HFFc6 (cell line): Measurements from ENCODE around the gene NPL. TPM values are rescaled to one million over a fixed set of nuclear protein-coding genes. Genes with fewer than 3 reads are reported as not detected.

ENCODE experiments used
- DNase-seq: peaks from one replicate; pipeline ENCODE4 v3.0.0-alpha.2; 2018
- H3K27ac Mint-ChIP-seq: 2 replicates; pipeline ENCODE4 v1.8.0; 2020; ENCODE audit warnings: mild to moderate bottlenecking, mixed read lengths
- H3K27me3 Mint-ChIP-seq: 2 replicates; pipeline ENCODE4 v1.8.0; 2021; ENCODE audit warnings: mild to moderate bottlenecking, moderate library complexity, mixed read lengths; ENCODE audit not compliant: insufficient read depth
- H3K36me3 Mint-ChIP-seq: 2 replicates; pipeline ENCODE4 v1.8.0; 2021; ENCODE audit warnings: low read depth, mixed read lengths
- H3K4me1 Mint-ChIP-seq: 2 replicates; pipeline ENCODE4 v1.8.0; 2020; ENCODE audit warnings: low read depth, mixed read lengths
- H3K4me3 Mint-ChIP-seq: 2 replicates; pipeline ENCODE4 v1.8.0; 2020; ENCODE audit warnings: mild to moderate bottlenecking, moderate library complexity, mixed read lengths
- H3K9me3 Mint-ChIP-seq: 2 replicates; pipeline ENCODE4 v1.8.0; 2020; ENCODE audit warnings: mild to moderate bottlenecking, mixed read lengths
- CTCF ChIP-seq: fragments of 200-600 bp; sonication (generic); IDR thresholded peaks from 2 replicates; pipeline ENCODE4 v1.5.0; 2021; ENCODE audit warnings: antibody characterized with exemption, mild to moderate bottlenecking
- total RNA-seq, 6 experiments: library from RNA; stranded (reverse); fragmentation: NEBNext Ultra II Directional; extraction: Animal tissue kit (Norgen Biotek cat#: 25700); gene quantifications; 2 replicates in 1 of 6; 3 replicates in 5 of 6; pipeline ENCODE4 v1.2.3, GENCODE V29; 2021

Gene NPL
- total RNA-seq, 6 experiments from 2014 or later = 1.2 to 2.0 (median 1.5) TPM

GRCh38 chr1:182754543-182755314, 34.8 kb upstream of the NPL start:
- H3K27ac Mint-ChIP-seq = no peak overlapping the region
- no peaks in the 10 kb centered on the region for H3K36me3 Mint-ChIP-seq
- no peak for TF ChIP-seq CTCF
- H3K27me3 Mint-ChIP-seq = peaks cover 14% of the 10 kb centered on the region
- DNase-seq = no peak
- no peaks in the 10 kb centered on the region for H3K9me3 Mint-ChIP-seq
- peaks cover 14% of the 10 kb centered on the region; the same call in 1 of the 2 replicates for H3K4me1 Mint-ChIP-seq
- no peak overlapping the region for H3K4me3 Mint-ChIP-seq

- Mint-ChIP-seq H3K27ac (no peak overlapping the region), H3K9me3 (no peaks in the 10 kb centered on the region), H3K4me1 (peaks cover 14% of the 10 kb centered on the region; the same call in 1 of the 2 replicates), H3K27me3 (peaks cover 14% of the 10 kb centered on the region), H3K36me3 (no peaks in the 10 kb centered on the region), H3K4me3 (no peak overlapping the region)
- DNase-seq = no peak
- TF ChIP-seq CTCF = no peak
These were observed 33.9 kb upstream of the NPL start for GRCh38 chr1:182755632-182756031.

GRCh38 chr1:182756423-182756822, 33.1 kb upstream of the NPL start:
- TF ChIP-seq CTCF = no peak
- Mint-ChIP-seq H3K4me3 (no peak overlapping the region), H3K27me3 (peaks cover 14% of the 10 kb centered on the region), H3K9me3 (no peaks in the 10 kb centered on the region), H3K36me3 (no peaks in the 10 kb centered on the region), H3K4me1 (peaks cover 13% of the 10 kb centered on the region; the same call in 1 of the 2 replicates), H3K27ac (no peak overlapping the region)
- no peak for DNase-seq

GRCh38 chr1:182761396-182762395, 27.9 kb upstream of the NPL start:
- no peak overlapping the region for H3K4me3 Mint-ChIP-seq
- peaks cover 7% of the 10 kb centered on the region for H3K4me1 Mint-ChIP-seq
- no peak for DNase-seq
- no peak for TF ChIP-seq CTCF
- H3K27me3 Mint-ChIP-seq = peaks cover 16% of the 10 kb centered on the region
- no peaks in the 10 kb centered on the region for H3K36me3 Mint-ChIP-seq
- H3K9me3 Mint-ChIP-seq = no peaks in the 10 kb centered on the region
- H3K27ac Mint-ChIP-seq = no peak overlapping the region

GRCh38 chr1:182762536-182762935, 27.0 kb upstream of the NPL start:
- Mint-ChIP-seq H3K4me3 (no peak overlapping the region), H3K27ac (no peak overlapping the region), H3K4me1 (peaks cover 7% of the 10 kb centered on the region), H3K9me3 (no peaks in the 10 kb centered on the region), H3K27me3 (peaks cover 16% of the 10 kb centered on the region), H3K36me3 (no peaks in the 10 kb centered on the region)
- no peak for TF ChIP-seq CTCF
- DNase-seq = no peak
